Heart left ventricle (tissue), 13 donors: Measurements from ENCODE around the gene DAP.

Source experiments
- CTCF ChIP-seq, 12 donors: fragments of 200-600 bp; sonication (generic) in 4 of 12; IDR thresholded peaks; one replicate each; pipeline versions ENCODE4 v1.5.0 to v1.8.0; 2018 to 2022; ENCODE audit warnings: antibody characterized with exemption in 12 of 12, mild to moderate bottlenecking in 5 of 12
- POLR2A ChIP-seq, 2 donors: fragments of 450-650 bp; IDR thresholded peaks; one replicate each; pipeline ENCODE4 v1.6.1; 2017; ENCODE audit warnings: antibody characterized with exemption in 2 of 2, mild to moderate bottlenecking in 2 of 2, moderate library complexity in 2 of 2
- donor health status: ischemic (EF 13 %, LVEDD 7.1; RV severe dilation, severe dysfunction).
- donor health status: DM: no; HTN: yes; CAD: no.
- donor health status: DM: no; HTN: no; CAD: no.
- donor health status: ischemic (EF 25% LVEDD 6.9; RV normal size, moderate dysfunction).
- donor health status: ischemic (EF 25% LVEDD 5.7; RV mildly dilated, moderate dysfunction).
- donor health status: ischemic (EF 35%, LVEDD 5.7; RV mildly dilated, moderate dysfunction).
- donor health status: nonischemic (EF 11% LVEDD 7.7; RV severe dilation, severe dysfunction).
- donor health status: DM: yes; HTN: yes; CAD: no.
- donor health status: PGD.
- donor health status: ischemic (EF 29% LVEDD 5.4; RV normal size, mild dysfunction).
- donor health status: nonischemic (EF 23%, LVEDD 6.1; RV moderate dilation, normal function).

GRCh38 chr5:10709933-10710332 lies 51.1 kb downstream of the DAP start:
- TF ChIP-seq CTCF (IDR thresholded peaks at IDR 0.05) (no peak), POLR2A (IDR thresholded peaks at IDR 0.05) (no peak)
